Fibroblast of skin of scalp (primary cell): ENCODE measurements around the gene ADCY2.

Experiments
- DNase-seq: peaks from one replicate; pipeline ENCODE4 v3.0.0-alpha.2; 2013

Gene ADCY2

DNA sequence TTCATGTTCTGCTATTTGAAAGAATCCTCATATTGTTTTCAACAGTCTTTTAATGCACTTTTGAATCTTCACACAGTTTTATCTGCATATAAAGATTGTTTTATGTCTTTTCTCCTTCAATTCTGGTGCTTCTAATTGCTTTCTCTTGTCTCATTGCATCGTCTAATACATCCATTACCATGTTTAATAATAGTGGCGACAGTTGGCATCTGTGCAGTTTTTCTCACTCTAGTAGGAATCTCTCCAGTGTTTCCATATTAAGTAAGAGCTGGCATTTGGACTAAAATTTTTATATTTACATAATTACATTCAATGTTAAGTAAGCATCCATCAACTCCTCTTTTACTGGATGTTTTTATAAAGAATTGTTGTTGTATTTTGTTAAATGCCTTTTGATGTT lies 49.9 kb downstream of the ADCY2 start:
- no peak for DNase-seq

DNA sequence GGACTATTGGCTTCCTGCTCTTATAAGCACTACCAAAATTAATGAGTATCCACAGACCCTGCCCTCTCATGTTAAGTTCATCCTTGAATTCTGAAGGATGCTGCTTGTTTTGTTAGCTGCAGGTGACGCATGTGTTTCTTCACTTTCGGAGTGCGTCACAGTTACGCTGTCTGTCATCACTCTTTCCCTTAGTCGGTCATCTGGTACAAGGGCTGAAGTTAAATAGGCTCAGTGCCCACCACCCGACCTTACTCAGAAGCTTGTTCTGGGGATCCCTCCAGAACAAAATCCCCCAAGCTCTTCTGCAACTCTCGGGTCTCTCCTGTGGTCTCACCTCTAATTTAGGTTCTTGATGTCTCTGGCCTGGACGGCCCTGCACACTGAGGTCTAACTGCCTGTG lies 51.0 kb downstream of the ADCY2 start:
- no peak for DNase-seq

DNA sequence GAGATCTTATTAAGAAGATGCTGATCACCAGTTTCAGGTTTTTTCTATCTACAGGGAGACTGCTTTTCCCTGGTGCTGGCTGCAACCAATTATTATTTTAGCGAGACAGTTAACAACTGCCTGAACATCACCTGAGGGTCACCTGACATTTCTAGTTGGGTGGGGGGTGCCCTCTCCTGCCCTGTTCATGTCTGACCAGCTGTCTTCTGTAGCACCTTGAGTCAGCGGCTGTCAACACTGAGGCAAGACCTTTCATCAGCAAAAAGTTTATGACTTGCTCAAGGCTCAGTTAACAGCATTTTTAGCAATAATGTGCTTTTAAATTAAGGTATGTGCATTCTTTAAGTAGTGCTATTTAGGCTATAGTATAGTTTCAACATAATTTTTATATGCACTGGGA lies 58.0 kb downstream of the ADCY2 start:
- no peak for DNase-seq

- DNase-seq = no peak
Observed at GRCh38 chr5:7456206-7456605, 60.3 kb downstream of the ADCY2 start.

DNA sequence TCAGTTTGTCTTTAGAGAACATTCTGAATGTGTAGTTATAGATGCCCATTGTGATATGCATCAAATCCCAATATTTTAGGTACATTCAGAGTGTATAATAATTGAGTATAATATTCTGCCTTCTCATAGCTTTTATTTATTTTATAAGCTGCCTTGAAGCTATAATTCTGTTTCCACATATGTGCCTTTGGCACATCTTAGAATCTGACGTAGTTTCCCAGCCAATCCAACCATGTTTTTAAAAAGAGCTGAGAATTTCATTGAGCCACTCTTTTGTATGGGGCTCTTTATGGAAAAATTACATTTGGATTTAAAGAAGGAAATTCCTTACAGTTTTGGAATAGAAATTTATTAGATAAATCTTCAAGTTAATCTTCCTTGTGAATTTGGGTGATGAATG lies 65.4 kb downstream of the ADCY2 start:
- no peak for DNase-seq

DNA sequence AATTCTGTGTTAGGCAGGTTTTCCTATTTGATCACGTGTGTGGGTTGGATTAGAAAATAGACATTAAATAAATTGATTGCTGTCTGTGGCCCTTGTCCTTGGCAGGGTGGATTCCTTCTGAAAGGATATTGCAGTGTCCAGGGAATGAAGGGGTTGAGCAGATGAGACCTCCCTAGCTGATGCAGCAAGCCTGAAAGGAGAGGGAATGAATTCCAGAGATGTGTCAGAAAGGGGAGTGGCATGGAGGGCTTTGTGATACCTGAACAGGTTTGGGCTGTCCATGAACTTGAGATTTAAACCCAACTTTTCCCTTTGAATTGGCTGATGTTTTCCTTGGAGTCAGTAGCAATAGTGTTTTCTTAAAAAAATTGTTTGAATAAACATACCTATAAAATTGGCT lies 66.8 kb downstream of the ADCY2 start:
- no peak for DNase-seq

GRCh38 chr5:7464182-7464581 lies 68.2 kb downstream of the ADCY2 start:
- DNase-seq = no peak

GRCh38 chr5:7467179-7467578 lies 71.2 kb downstream of the ADCY2 start:
- DNase-seq = no peak

- no peak for DNase-seq
Observed at GRCh38 chr5:7468742-7469141, 72.8 kb downstream of the ADCY2 start.

DNA sequence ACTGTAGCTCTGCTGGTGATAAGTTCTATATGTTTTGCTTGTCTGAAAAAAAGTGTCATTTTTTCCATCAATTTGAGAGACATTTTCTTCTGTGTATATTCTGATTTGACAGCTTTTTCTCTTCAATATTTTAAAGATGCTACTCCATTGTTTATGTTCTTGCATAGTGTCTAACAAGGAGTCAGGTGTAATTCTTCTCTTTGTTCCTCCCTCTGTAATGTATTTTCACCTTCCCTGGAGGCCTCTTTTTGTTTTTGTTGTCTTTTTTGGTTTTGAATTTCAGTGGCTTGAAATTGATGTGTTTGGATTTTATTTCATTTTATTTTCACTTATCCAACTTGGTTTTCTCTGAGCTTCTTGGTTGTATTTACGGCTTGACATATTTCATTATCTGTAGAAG lies 75.8 kb downstream of the ADCY2 start:
- DNase-seq = no peak

DNA sequence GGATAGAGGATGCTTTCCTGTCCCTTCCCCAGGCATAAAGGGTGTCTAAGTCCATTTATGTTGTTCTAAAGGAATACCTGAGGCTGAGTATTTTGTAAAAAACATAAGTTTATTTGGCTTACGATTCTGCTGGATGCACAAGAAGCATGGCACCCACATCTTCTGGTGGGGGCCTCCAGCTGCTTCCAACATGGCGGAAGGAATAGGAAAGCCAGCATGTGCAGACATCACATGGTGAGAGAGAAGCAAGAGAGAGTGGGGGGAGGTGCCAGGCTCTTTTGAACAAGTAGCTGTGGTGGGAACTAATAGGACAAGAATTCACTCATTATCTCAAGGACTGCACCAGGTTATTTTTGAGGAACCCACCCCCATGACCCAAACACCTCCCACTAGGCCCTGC lies 77.2 kb downstream of the ADCY2 start:
- DNase-seq = no peak

GRCh38 chr5:7473668-7474215 lies 77.8 kb downstream of the ADCY2 start:
- DNase-seq = no peak

GRCh38 chr5:7474821-7475403 lies 79.0 kb downstream of the ADCY2 start:
- DNase-seq = no peak

DNA sequence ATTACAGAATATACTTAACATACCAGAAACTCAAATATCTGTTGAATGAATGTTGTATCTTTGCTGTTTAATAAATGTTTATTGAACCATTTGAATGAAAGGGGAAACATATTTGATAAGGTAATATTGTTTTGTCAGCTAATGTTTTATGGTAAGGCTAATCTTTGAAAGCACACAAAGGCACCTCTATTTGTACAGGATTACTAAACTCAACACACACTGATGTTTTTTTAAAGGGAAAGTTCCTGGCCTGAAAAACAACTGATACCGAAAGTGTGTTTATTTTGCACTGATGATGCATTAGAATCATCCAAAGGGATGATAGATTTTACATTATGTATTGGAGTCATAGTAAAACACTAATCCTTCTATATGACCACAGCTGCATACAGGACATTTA lies 82.5 kb downstream of the ADCY2 start:
- DNase-seq = no peak

DNA sequence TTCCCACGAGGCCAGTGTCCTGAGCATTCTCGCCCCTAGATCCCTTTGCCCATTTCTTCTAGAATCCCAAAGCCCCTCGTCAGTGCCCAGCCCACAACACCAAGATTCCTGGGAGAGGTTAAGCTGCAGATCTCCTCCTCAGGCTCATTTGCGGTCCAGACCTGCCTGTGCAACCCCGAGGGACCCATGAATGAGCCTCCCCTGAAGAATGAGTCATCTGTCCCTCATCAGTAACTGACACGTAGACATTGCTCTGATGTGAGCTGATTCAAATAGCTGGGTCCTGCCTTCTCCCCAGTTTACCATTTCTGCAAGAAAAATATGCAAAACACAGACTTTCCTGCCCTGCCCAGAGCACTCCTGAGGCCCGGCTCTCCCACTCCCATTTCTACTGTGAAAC lies 92.8 kb downstream of the ADCY2 start:
- DNase-seq = no peak

DNA sequence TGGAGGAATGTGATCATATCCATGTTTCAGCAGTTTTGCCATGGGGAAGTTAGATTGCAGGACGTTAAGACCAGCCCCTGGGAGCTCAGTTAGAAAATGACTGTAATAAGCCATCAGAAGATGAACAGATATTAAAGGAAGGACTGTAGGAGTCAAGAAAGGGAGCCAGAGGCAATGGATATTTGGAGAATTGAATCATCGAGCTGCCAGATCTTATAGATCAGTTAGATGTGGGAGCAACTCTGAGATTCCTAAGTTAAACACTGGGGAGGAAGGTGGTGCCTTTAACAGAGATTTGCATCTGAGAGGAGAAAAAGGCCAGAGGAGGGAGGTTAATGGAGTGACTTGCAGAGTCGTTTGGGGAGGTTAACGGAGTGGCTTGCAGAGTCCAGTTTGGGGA lies 96.4 kb downstream of the ADCY2 start:
- DNase-seq = no peak

- no peak for DNase-seq
Observed at GRCh38 chr5:7493081-7493480, 97.1 kb downstream of the ADCY2 start.

DNA sequence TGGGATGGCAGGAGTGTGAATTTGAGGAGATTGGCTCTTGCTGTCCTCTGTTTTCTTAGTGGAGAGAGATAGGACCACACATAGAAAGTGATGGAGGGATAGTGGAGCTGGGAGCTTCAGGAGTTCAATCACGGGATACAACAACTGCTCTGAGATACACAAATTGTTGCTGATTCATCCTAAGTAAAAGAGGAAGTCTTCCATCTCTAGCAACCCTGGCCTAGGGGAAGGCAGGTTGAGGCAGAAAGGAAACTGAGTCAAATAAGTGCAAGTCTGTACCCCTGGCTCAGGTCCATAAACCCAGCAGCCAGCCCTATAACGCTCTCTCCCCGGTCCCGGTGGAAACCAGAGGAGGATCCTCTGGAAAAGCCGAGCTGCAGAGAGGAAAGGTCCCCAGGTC lies 97.7 kb downstream of the ADCY2 start:
- DNase-seq = no peak

DNA sequence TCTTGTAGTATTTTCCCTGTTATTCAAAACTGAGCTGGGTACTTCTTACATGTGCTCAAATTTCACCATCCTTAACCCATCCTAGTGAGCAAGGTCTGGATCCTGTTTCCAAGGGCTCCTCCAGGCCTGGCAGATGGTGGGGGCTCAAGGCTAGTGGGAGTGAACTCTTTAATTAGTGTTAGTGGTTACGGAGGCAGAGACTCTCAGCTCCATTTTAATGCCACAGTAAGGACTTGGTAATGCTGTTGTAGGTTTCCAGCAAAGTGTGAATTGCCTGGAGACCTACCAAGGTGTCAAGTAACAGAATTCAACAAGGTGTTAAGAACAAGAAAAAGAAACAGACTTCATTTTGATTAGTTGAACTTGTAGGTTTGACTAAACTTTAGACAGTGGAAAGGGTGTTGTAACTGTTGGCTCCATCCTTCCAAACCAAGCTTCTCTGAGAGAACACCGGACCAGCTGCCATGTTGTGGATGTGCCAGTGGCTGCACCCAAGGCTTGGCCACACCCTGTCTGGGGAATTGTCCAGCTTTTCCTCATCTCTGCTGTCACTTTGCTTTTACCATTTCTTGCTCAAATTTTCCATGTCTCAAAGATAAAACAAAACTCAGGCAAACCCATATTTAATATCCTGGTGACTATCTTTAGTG lies 98.7 kb downstream of the ADCY2 start:
- DNase-seq = no peak

- DNase-seq = no peak
Observed at GRCh38 chr5:7495131-7495517, 99.2 kb downstream of the ADCY2 start.

GRCh38 chr5:7500256-7500655 lies 104.3 kb downstream of the ADCY2 start:
- no peak for DNase-seq

DNA sequence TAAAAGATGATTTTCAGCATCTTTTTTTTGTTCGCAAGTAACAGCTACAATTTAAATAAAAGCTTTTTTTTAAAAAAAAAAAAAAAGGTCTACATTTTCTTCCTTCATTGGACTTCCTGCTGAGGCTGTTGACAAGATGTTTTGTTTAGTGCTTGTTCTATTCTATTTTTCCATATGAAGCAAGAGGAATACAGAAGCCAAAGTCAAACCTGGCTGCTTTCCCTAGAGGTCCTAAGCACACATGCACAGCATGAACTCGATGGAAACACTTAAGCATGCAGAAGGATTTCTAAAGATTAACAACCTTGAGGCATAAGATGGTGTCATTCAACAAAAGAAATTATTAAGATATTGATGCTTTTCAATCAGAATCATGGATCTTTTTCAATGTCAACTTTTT lies 105.1 kb downstream of the ADCY2 start:
- DNase-seq = no peak

DNA sequence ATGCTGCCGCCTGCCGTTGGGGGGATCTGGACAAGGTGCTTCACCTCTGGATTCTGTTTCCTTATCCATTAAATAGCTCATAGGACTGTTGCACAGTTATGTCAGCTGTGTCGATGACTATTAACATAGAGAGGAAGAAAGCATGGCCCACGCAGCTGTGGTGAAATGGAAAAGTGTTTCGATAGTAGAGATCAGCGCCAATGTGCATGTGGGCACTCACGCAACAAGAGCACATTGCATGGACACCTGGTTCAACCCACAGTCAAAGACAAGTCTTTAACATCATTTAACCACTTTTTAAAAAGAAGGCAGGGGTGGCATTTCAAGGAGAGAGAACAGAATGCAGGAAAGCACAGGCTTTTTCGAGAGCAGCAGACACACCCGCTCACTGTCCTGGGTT lies 107.6 kb downstream of the ADCY2 start:
- DNase-seq = no peak

DNA sequence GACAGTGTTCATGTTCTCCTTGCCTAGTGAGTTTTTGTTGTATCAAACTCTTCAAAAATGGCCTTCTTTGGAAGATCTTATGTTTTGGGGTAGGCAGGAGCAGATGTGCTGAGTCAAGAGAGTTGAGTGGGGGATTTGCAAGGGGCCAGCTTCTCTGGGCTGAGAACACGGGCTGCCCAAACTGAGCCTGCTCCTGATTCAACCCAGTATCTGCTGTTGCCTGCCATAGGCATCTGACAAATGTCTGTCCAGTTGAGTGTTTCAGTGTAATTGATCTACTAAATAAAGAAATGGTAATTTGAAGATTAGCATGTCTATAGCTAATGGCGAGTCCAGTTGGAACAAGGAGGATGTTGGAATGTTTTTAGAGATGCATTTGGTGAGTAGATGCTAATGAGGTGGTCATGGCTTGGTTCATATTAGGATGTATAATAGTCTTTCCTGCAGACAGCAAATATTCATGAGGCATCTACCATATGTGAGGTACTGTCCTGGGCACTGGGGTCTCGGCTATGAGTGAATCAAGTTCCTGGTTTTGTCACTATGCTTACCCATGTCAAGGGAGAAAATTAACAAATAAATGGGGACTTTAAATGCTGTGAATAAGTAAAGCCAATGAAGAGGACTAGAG lies 119.5 kb downstream of the ADCY2 start:
- no peak for DNase-seq
